Measurements from ENCODE around the gene FAT1.

The FAT1 gene

DNA sequence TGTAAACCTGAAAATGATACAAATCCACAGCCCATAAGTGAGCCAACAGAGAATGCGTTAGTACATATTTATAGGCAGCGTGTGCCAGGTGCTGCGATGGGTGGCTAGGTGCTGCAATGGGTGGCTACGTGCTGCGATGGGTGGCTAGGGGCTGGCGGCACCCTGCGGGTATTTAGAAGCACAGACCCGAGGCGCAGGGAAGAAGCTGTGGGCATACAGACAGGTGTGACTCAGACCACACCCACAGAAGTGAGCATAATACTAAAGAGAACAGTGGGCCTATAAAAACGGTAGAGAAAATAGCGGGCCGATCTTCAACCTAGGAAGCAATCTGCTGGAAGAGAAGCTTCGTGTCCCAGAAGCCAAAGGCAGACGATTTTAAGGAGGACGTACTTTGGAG, 81.1 kb downstream of the FAT1 start:
- Histone ChIP-seq H3K27me3 (replicated peaks; ENCODE audit: insufficient read depth, low read length) (no peaks in the 10 kb centered on the region), H3K79me2 (ENCODE audit: low read length) (no peaks in the 10 kb centered on the region), H3K4me1 (ENCODE audit: low read length) (no peaks in the 10 kb centered on the region), H3F3A (ENCODE audit: insufficient read depth, low read length) (no peaks in the 10 kb centered on the region), H3K9me2 (replicated peaks; ENCODE audit: insufficient read depth, low read length) (no peaks in the 10 kb centered on the region), H3K4me3 (ENCODE audit: low read length) (no peak overlapping the region), H3K9ac (ENCODE audit: low read length) (no peak overlapping the region), H3K9me3 (replicated peaks; ENCODE audit: insufficient read depth, low read length) (no peaks in the 10 kb centered on the region), H3K4me2 (ENCODE audit: low read depth, low read length) (no peak overlapping the region), H2AFZ (ENCODE audit: low read length) (no peak overlapping the region), H3K27ac (ENCODE audit: low read length) (no peak overlapping the region), H4K20me1 (ENCODE audit: insufficient read depth, low read length) (no peaks in the 10 kb centered on the region), H3K36me3 (replicated peaks; ENCODE audit: insufficient read depth, low read length) (no peaks in the 10 kb centered on the region)
- no peak for DNase-seq
- no peak for TF ChIP-seq EZH2phosphoT487 (IDR thresholded peaks at IDR 0.05; ENCODE audit: low read length)
- TF ChIP-seq EZH2 (optimal IDR thresholded peaks at IDR 0.05; ENCODE audit: low read depth, low read length): no peak
- TF ChIP-seq CTCF (IDR thresholded peaks at IDR 0.05; ENCODE audit: low read length): no peak

- no peaks in the 10 kb centered on the region for H4K20me1 ChIP-seq (ENCODE audit: insufficient read depth, low read length)
- H3K27me3 ChIP-seq (replicated peaks; ENCODE audit: insufficient read depth, low read length): no peaks in the 10 kb centered on the region
- no peak overlapping the region for H3K27ac ChIP-seq (ENCODE audit: low read length)
- H3K9ac ChIP-seq (ENCODE audit: low read length): no peak overlapping the region
- H3K9me2 ChIP-seq (replicated peaks; ENCODE audit: insufficient read depth, low read length): no peaks in the 10 kb centered on the region
- no peak overlapping the region for H3K4me2 ChIP-seq (ENCODE audit: low read depth, low read length)
- H2AFZ ChIP-seq (ENCODE audit: low read length): no peak overlapping the region
- no peaks in the 10 kb centered on the region for H3K36me3 ChIP-seq (replicated peaks; ENCODE audit: insufficient read depth, low read length)
- no peaks in the 10 kb centered on the region for H3K79me2 ChIP-seq (ENCODE audit: low read length)
- no peak for TF ChIP-seq EZH2phosphoT487 (IDR thresholded peaks at IDR 0.05; ENCODE audit: low read length)
- TF ChIP-seq CTCF (IDR thresholded peaks at IDR 0.05; ENCODE audit: low read length): no peak
- no peak for TF ChIP-seq EZH2 (optimal IDR thresholded peaks at IDR 0.05; ENCODE audit: low read depth, low read length)
- no peaks in the 10 kb centered on the region for H3K4me1 ChIP-seq (ENCODE audit: low read length)
- no peaks in the 10 kb centered on the region for H3F3A ChIP-seq (ENCODE audit: insufficient read depth, low read length)
- H3K4me3 ChIP-seq (ENCODE audit: low read length): no peak overlapping the region
- H3K9me3 ChIP-seq (replicated peaks; ENCODE audit: insufficient read depth, low read length): no peaks in the 10 kb centered on the region
- no peak for DNase-seq
Measured at GRCh38 chr4:186634591-186635128, 89.0 kb downstream of the FAT1 start.

GRCh38 chr4:186633844-186634243, 89.8 kb downstream of the FAT1 start:
- H3K4me2 ChIP-seq (ENCODE audit: low read depth, low read length): no peak overlapping the region
- H4K20me1 ChIP-seq (ENCODE audit: insufficient read depth, low read length): no peaks in the 10 kb centered on the region
- H2AFZ ChIP-seq (ENCODE audit: low read length): no peak overlapping the region
- no peak overlapping the region for H3K27ac ChIP-seq (ENCODE audit: low read length)
- no peaks in the 10 kb centered on the region for H3K9me3 ChIP-seq (replicated peaks; ENCODE audit: insufficient read depth, low read length)
- no peak overlapping the region for H3K4me3 ChIP-seq (ENCODE audit: low read length)
- no peak for DNase-seq
- no peak for TF ChIP-seq EZH2phosphoT487 (IDR thresholded peaks at IDR 0.05; ENCODE audit: low read length)
- no peak for TF ChIP-seq EZH2 (optimal IDR thresholded peaks at IDR 0.05; ENCODE audit: low read depth, low read length)
- no peak for TF ChIP-seq CTCF (IDR thresholded peaks at IDR 0.05; ENCODE audit: low read length)
- no peaks in the 10 kb centered on the region for H3K4me1 ChIP-seq (ENCODE audit: low read length)
- no peaks in the 10 kb centered on the region for H3K79me2 ChIP-seq (ENCODE audit: low read length)
- H3K36me3 ChIP-seq (replicated peaks; ENCODE audit: insufficient read depth, low read length): no peaks in the 10 kb centered on the region
- no peaks in the 10 kb centered on the region for H3K27me3 ChIP-seq (replicated peaks; ENCODE audit: insufficient read depth, low read length)
- no peak overlapping the region for H3K9ac ChIP-seq (ENCODE audit: low read length)
- no peaks in the 10 kb centered on the region for H3F3A ChIP-seq (ENCODE audit: insufficient read depth, low read length)
- H3K9me2 ChIP-seq (replicated peaks; ENCODE audit: insufficient read depth, low read length): no peaks in the 10 kb centered on the region
